Activated naive CD8-positive, alpha-beta T cell treated with anti-CD3 and anti-CD28 coated beads, Interleukin-2, amount 10 ng/mL, durations not matched to agents 7 days and 5 days (primary cell): Measurements from ENCODE around the gene CAPZB. TPM values are rescaled to one million over a fixed set of nuclear protein-coding genes. Genes with fewer than 3 reads are reported as not detected.

Source experiments
- ATAC-seq: fragments of 150-1000 bp; cut with Tn5 transposase; one replicate; pipeline ENCODE4 v1.10.0; 2021; ENCODE audit warnings: low read depth, moderate library complexity
- POLR2A ChIA-PET: fragments of 350-600 bp; sonication (Branson Sonifier 250); formaldehyde crosslinking; loops from one replicate; lab custom pipeline; 2021; ENCODE audit warnings: antibody characterized with exemption; lab: Charles Lee
- DNase-seq: peaks from one replicate; pipeline ENCODE4 v3.0.0; 2021
- H3K27ac Mint-ChIP-seq: one replicate; pipeline ENCODE4 v1.8.0; 2022; ENCODE audit warnings: mild to moderate bottlenecking, mixed read lengths
- H3K27me3 Mint-ChIP-seq: one replicate; pipeline ENCODE4 v1.8.0; 2022; ENCODE audit warnings: mild to moderate bottlenecking, moderate library complexity, mixed read lengths
- H3K36me3 Mint-ChIP-seq: one replicate; pipeline ENCODE4 v1.8.0; 2021; ENCODE audit warnings: mild to moderate bottlenecking, mixed read lengths
- H3K4me1 Mint-ChIP-seq: one replicate; pipeline ENCODE4 v1.8.0; 2021; ENCODE audit warnings: mixed read lengths
- H3K4me3 Mint-ChIP-seq: one replicate; pipeline ENCODE4 v1.8.0; 2022; ENCODE audit warnings: mild to moderate bottlenecking, moderate library complexity, mixed read lengths
- H3K9me3 Mint-ChIP-seq: one replicate; pipeline ENCODE4 v1.8.0; 2021; ENCODE audit warnings: mixed read lengths
- total RNA-seq, 2 experiments: library from RNA; stranded (reverse); gene quantifications; one replicate each; pipeline ENCODE4 v1.2.3, GENCODE V29; 2021

CAPZB gene
- total RNA-seq, 2 experiments from 2014 or later = 395 to 412 TPM

GRCh38 chr1:19348441-19349198, 136.7 kb downstream of the CAPZB start:
- peak overlapping the region; percentile 65 for H3K27ac Mint-ChIP-seq
- peaks cover 11% of the 10 kb centered on the region for H3K36me3 Mint-ChIP-seq
- no peaks in the 10 kb centered on the region for H3K9me3 Mint-ChIP-seq
- no peak overlapping the region for H3K4me3 Mint-ChIP-seq
- H3K4me1 Mint-ChIP-seq = no peaks in the 10 kb centered on the region
- ATAC-seq = no peak
- DNase-seq = no peak
- H3K27me3 Mint-ChIP-seq = no peaks in the 10 kb centered on the region
- POLR2A ChIA-PET = no interaction called here

GRCh38 chr1:19347533-19348172, 137.7 kb downstream of the CAPZB start:
- ATAC-seq (no peak), DNase-seq (no peak)
- H3K27ac Mint-ChIP-seq = no peak overlapping the region
- no peaks in the 10 kb centered on the region for H3K4me1 Mint-ChIP-seq
- H3K4me3 Mint-ChIP-seq = no peak overlapping the region
- POLR2A ChIA-PET = interaction anchor here (0.6 kb wide), 1 partner anchor 94 kb away, joined by 3 read pairs; no protein-coding TSS in a partner anchor
- peaks cover 10% of the 10 kb centered on the region for H3K36me3 Mint-ChIP-seq
- H3K9me3 Mint-ChIP-seq = no peaks in the 10 kb centered on the region
- no peaks in the 10 kb centered on the region for H3K27me3 Mint-ChIP-seq

GRCh38 chr1:19346026-19346425, 139.3 kb downstream of the CAPZB start:
- no peak overlapping the region for H3K27ac Mint-ChIP-seq
- POLR2A ChIA-PET = interaction anchor here (0.6 to 0.8 kb wide), 2 partner anchors 16 to 159 kb away, joined by 3 read pairs; no protein-coding TSS in a partner anchor
- ATAC-seq (no peak), DNase-seq (no peak)
- no peaks in the 10 kb centered on the region for H3K27me3 Mint-ChIP-seq
- no peaks in the 10 kb centered on the region for H3K9me3 Mint-ChIP-seq
- peaks cover 13% of the 10 kb centered on the region for H3K36me3 Mint-ChIP-seq
- peaks cover 2% of the 10 kb centered on the region for H3K4me1 Mint-ChIP-seq
- no peak overlapping the region for H3K4me3 Mint-ChIP-seq

- Mint-ChIP-seq H3K27ac (no peak overlapping the region), H3K9me3 (no peaks in the 10 kb centered on the region), H3K4me3 (no peak overlapping the region), H3K36me3 (peaks cover 13% of the 10 kb centered on the region), H3K27me3 (no peaks in the 10 kb centered on the region), H3K4me1 (peaks cover 2% of the 10 kb centered on the region)
- ATAC-seq (no peak), DNase-seq (no peak)
- POLR2A ChIA-PET = interaction anchor here (0.8 kb wide), 1 partner anchor 15 kb away, joined by 3 read pairs; no protein-coding TSS in a partner anchor
Measured at GRCh38 chr1:19345391-19345790, 139.9 kb downstream of the CAPZB start.

- POLR2A ChIA-PET = no interaction called here
- H3K36me3 Mint-ChIP-seq = peaks cover 11% of the 10 kb centered on the region
- peaks cover 2% of the 10 kb centered on the region for H3K4me1 Mint-ChIP-seq
- H3K27ac Mint-ChIP-seq = no peak overlapping the region
- DNase-seq = no peak
- H3K9me3 Mint-ChIP-seq = no peaks in the 10 kb centered on the region
- no peak for ATAC-seq
- H3K4me3 Mint-ChIP-seq = no peak overlapping the region
- H3K27me3 Mint-ChIP-seq = no peaks in the 10 kb centered on the region
Measured at GRCh38 chr1:19344831-19345230, 140.5 kb downstream of the CAPZB start.

GRCh38 chr1:19344372-19344810, 140.9 kb downstream of the CAPZB start:
- DNase-seq (peak; percentile 71), ATAC-seq (peak; percentile 58)
- Mint-ChIP-seq H3K27me3 (no peaks in the 10 kb centered on the region), H3K4me3 (no peak overlapping the region), H3K9me3 (no peaks in the 10 kb centered on the region), H3K4me1 (peaks cover 2% of the 10 kb centered on the region), H3K27ac (no peak overlapping the region), H3K36me3 (peaks cover 11% of the 10 kb centered on the region)
- POLR2A ChIA-PET = no interaction called here

- no peak for ATAC-seq
- Mint-ChIP-seq H3K36me3 (peaks cover 15% of the 10 kb centered on the region), H3K27me3 (no peaks in the 10 kb centered on the region), H3K27ac (no peak overlapping the region), H3K4me1 (peaks cover 2% of the 10 kb centered on the region), H3K4me3 (no peak overlapping the region), H3K9me3 (no peaks in the 10 kb centered on the region)
- no peak for DNase-seq
- POLR2A ChIA-PET = no interaction called here
Measured at GRCh38 chr1:19343617-19344350, 141.6 kb downstream of the CAPZB start.

GRCh38 chr1:19342894-19343616, 142.3 kb downstream of the CAPZB start:
- Mint-ChIP-seq H3K27me3 (no peaks in the 10 kb centered on the region), H3K4me1 (peaks cover 2% of the 10 kb centered on the region), H3K36me3 (peaks cover 15% of the 10 kb centered on the region), H3K9me3 (no peaks in the 10 kb centered on the region), H3K4me3 (no peak overlapping the region), H3K27ac (no peak overlapping the region)
- DNase-seq = no peak
- POLR2A ChIA-PET = no interaction called here
- ATAC-seq = no peak

- no peaks in the 10 kb centered on the region for H3K9me3 Mint-ChIP-seq
- ATAC-seq = no peak
- no peak overlapping the region for H3K4me3 Mint-ChIP-seq
- H3K36me3 Mint-ChIP-seq = peaks cover 18% of the 10 kb centered on the region
- no peaks in the 10 kb centered on the region for H3K27me3 Mint-ChIP-seq
- peaks cover 2% of the 10 kb centered on the region for H3K4me1 Mint-ChIP-seq
- POLR2A ChIA-PET = no interaction called here
- DNase-seq = no peak
- H3K27ac Mint-ChIP-seq = no peak overlapping the region
Measured at GRCh38 chr1:19342062-19342750, 143.1 kb downstream of the CAPZB start.

- Mint-ChIP-seq H3K27ac (no peak overlapping the region), H3K4me1 (peaks cover 2% of the 10 kb centered on the region), H3K36me3 (peaks cover 18% of the 10 kb centered on the region), H3K4me3 (no peak overlapping the region), H3K9me3 (no peaks in the 10 kb centered on the region), H3K27me3 (no peaks in the 10 kb centered on the region)
- DNase-seq = peak; percentile 81
- POLR2A ChIA-PET = no interaction called here
- peak; percentile 47 for ATAC-seq
Measured at GRCh38 chr1:19341201-19342061, 143.9 kb downstream of the CAPZB start.

- Mint-ChIP-seq H3K27ac (no peak overlapping the region), H3K4me3 (no peak overlapping the region), H3K27me3 (no peaks in the 10 kb centered on the region), H3K9me3 (no peaks in the 10 kb centered on the region), H3K4me1 (peaks cover 2% of the 10 kb centered on the region), H3K36me3 (peaks cover 18% of the 10 kb centered on the region)
- DNase-seq (no peak), ATAC-seq (no peak)
- POLR2A ChIA-PET = no interaction called here
Measured at GRCh38 chr1:19340387-19340937, 144.9 kb downstream of the CAPZB start.
